Activated gamma-delta T cell treated with anti-CD3 and anti-CD28 coated beads, Interleukin-2, amount 50 U/mL, for 16 hours (primary cell): ENCODE measurements around the gene SIPA1L3.
"Not testable (repeated sequence)": the region's sequence is repeated elsewhere in the genome, so short reads cannot be mapped to it uniquely, and the experiment has no call there.

ENCODE experiments used
- DNase-seq: peaks from one replicate; pipeline ENCODE4 v3.0.0-alpha.2; 2020; ENCODE audit warnings: low read depth

The SIPA1L3 gene

DNA sequence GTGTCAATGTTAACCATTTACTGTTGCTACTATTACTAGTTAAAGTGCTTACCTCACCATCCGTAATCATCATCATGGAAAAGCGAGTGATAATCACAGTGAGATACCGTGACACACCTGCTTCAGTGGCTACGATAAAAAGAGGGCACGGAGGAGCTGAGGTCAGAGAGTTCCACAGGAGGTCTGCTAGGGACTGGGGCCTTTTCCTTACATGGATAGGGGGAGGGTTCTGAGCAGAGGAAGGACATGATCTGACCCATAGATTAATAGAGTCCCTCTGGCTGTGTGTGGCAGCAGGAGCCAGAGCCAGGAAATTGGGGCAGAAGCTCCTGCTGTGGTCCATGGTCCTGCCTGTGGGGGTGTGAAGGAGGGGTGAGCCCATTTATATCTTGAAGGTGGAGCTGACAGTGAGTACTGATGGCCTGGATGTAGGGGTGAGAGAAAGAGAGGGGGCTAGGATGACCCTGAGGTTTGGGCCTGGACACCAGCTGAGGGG lies 136.7 kb downstream of the SIPA1L3 start:
- DNase-seq: no peak

DNA sequence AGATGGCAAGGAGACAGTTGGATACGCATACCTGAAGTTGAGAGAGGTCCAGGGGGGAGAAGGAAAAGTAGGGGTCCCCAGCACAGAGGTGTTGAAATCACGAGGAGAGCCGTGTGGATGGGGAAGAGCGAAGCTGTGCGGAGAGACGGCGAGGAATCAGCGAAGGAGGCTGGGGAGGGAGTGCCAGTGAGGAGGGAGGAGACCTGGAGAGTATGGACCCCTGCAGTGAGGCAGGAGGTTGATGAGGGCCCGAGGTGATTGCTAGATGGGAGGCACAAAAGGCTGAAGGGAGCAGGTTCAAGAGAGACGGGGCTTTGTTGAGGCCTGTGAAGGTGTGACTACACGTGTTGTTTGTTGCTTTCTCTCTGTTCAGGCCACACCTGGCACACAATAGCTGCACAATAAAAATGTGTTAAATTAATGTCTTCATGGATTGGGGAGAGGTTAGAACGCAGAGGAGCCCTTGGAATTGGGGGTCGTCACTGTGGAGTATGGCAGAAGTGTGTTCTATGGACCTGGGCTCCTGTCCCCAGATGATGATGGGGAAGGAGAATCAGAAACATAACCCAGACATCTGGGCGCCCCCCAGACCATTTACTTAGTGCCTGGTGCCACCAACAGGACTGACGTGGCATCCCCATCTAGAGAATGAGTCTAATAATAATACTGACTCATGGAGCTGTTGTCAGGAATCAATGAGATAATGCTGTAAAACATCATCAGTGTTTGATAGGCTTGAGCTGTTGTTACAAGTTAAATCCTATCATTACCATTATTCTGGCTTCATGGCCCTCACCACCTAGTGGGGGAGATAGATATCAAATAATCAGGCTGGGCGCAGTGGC lies 137.5 kb downstream of the SIPA1L3 start:
- DNase-seq: no peak

DNA sequence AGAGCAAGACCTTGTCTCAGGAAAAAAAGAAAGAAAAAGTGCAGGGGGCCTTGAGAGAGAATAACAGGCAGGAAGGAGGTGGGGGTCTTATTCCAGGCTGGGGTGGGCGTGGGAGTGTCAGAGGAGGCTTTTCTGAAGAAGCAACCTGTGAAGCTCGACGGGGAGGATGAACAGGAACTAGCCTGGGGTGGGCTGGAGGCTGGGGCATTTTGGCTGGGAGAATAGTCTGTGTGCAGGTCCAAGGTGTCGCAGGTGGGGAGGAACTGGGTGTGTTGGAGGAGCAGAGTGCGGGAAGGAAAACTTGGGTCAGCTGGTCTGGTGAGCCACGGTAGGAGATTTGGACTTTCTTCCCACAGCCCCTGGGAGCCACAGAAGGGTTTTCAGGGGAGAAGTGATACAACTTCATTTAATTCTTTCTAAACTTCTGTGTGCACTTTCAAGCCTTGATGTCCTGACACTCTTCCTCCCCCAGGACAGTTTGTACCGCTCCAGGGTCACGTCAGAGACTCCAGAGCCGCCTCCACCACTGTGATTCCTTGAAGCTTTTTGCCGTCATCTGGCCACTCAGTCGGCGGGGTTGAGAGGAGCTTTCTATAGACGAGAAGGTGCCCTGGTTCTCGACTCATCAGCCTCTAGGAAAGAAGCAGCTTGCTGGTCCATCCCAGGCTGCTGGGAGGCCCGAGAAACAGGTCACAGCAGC lies 138.7 kb downstream of the SIPA1L3 start:
- no peak for DNase-seq

DNA sequence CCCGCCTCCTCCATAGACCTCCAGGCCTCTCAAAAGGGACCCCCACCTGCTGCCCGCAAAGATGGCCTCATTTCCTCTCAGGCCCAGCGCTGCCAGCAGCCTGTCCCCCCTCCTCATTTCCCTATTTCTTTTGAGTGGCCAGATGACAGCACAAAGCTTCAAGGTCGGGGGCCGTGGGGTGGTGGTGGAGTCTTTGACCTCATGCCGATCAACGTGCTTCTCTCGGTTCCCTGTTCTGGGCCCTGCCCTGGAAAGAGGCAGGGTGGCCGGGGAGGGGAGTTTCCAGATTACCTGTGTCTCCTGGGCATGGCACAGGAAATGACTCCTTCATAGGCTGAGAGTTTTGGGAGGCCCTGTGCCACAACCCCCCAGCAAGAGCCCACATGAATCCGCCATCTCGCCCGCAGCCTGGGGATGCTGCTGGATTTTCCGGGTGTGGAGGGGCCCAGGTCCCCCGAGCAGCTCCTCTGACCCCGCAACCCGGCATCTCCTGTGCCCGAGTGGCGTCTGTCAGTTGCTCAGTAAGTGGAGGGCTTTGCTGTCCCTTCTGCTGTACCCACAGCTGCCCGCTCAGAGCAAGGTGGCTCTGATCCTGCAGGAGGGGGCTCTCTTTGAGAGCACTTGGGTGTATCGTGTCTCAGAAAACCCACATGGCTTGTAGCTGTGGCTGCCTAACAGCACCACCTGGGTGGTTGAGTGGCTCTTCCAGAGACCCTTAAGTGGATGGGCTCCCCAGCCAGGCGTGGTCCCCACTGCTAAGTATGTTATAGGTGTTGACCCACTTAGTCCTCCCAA lies 139.4 kb downstream of the SIPA1L3 start:
- DNase-seq: no peak

DNA sequence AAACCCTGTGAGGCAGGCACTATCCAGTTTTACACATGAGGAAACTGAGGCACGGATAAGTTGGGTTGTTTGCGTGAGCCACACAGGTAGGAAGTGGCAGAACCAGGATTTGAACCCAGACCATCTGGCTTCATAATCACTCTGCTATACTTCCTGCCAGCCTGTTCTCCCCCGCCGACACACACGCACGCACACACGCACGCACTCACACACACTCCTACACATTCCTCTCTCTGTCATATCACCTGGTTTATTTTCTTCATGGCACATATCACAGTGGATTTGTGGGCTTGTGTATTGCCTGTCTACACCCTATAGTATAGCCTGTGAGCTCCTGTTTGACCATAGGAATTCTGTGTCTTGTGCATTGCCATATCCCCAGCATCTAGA lies 140.0 kb downstream of the SIPA1L3 start:
- no peak for DNase-seq

DNA sequence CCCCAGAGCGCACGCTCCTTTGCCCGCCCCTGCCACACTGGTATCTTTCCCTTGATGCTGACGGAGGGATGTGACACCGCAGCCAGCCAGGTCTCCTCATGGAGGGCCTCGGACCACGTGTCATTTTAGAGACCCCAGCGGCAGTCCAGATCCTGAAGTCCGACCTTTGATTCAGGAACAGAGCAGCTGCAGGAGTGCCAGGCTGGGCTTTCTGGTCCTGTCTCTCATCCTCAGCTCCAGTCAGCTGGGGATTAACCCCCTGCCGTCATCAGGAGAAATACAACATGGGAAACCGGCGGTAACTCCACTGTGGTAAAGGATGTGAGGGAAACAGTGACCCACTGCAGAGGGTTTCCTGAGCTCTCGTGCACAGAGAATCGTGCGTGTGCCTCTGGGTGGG lies 140.6 kb downstream of the SIPA1L3 start:
- no peak for DNase-seq

DNA sequence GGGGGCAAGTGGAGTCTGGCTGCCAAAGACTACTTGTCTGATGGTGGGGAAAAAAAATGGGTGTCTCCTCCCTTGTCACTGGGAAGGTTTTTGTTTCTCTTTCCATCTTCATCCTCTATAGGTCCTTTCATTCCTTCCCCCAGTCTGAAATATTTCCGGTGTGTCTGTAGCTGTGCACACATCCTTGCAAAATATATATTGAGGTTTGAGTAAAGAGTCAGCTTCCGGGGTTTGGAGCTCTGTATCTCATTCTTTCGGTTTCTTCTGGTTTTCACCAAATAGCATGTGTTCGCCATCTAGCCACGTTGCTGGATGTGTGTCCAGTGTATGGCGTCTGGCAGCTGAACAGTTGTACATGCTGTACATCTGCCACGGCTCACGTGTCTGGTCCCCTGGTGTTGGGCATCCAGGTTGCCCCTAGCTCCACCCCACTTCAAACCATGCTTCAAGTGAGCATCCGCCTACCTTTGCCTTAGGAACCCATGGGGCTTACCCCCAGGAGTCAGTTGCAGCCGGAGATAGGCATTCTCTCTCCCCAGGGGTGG lies 142.2 kb downstream of the SIPA1L3 start:
- peak; percentile 33 for DNase-seq

DNA sequence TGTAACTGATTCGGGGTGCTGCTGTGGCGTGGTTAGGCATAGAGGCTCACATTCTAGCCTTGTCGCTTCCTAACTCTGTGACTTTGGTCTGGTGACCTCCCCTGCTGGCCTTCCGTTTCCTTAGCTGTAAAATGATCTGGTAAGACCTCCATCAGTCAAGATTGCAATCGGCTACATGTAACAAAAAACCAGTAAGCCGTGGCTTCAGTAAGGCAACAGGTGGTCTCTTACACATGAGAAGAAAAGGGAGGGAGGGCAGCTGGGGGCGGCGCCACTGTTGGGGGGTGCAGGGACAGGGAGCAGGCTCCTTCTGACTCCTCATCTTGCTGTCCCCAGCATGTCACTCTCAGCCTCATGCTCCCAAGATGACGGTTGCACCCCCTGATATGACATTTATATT lies 148.0 kb downstream of the SIPA1L3 start:
- DNase-seq: no peak

DNA sequence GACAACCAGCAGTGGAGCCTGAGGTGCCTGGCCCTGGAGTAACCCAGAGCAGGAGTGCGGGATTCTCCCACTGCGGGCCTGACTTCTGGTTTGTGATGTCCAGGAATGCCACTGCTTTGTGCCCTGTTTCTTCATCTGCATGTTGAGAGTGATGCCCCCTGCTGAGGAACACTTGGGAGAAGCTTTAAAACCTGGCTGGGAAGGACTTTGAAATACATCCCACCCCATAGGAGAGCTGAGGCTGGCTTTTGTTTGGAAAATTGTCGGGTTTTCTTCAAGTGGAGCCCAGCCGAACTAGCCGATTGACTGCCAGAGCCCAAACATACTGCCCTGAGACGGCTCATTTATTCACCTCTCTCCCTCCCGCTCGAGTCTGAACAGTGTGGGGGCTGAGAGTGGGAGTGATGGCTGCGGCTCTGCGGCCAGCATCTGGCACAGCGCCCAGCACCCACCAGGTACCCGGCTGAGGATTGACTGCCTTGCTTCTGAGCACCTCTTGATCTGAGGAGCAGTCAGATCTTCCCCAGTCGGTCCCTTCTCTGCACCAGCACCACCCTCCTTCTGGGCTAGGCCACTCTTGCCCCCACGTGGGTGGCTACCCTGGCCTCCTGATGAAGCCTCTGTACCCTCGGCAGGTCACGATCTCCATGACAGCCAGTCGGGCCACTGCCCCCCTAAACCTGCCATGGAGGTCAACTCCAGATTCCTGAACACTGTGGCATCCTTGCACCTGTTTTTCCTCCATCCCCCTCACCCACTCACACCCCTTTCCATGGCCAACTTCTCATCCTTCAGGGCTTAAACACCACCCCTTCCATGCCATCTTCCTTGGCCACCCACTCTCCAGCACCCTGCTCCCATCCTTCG lies 148.9 kb downstream of the SIPA1L3 start:
- no peak for DNase-seq

DNA sequence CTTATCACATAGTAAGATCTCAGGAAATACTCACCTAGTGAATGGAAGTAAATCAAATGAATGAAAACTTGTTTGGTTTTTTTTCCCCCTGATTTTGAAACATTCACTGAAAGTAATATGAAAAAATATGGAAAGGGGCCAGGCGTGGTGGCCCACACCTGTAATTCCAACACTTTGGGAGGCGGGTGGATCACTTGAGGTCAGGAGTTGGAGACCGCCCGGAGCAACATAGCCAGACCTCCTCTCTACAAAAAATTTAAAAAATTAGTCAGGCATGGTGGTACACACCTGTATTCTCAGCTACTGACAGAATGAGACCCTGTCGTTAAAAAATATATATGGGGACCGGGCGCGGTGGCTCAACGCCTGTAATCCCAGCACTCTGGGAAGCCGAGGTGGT lies 149.6 kb downstream of the SIPA1L3 start:
- no peak for DNase-seq

DNA sequence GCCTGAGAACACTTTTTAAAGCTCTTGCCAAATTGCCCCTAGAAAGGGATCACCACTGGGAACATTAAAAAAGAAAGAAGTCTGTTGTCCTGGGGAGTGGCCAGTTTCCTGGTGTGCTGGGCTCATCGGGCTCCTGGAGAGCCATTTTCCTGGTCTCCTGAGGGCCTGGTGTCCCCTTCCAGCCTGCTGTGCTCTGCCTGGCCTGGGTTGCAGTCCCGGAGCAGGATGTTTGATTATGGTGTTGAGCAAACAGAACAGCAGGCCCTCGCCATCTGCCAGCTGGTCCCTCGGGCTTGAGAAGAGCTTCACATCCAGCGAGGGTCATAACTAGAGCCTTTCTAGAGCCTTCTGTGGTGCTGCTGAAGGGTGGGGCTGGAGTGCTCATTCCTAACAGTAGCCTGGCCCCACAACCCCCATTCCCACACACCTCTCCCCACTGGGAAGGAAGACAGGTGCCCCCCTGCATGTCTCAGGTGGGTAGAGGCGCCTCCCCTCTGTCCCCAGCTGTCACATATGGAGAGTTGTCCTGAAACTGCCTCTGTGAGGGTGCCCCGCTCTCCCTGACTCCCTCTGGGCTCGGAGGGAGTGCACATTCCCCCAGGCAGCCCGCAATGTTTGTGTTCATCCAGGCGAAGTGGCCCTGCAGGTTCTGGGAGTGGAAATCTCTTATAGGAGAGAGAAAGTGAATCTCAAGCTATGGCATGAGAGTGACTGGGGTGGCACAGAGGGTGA lies 151.1 kb downstream of the SIPA1L3 start:
- no peak for DNase-seq

DNA sequence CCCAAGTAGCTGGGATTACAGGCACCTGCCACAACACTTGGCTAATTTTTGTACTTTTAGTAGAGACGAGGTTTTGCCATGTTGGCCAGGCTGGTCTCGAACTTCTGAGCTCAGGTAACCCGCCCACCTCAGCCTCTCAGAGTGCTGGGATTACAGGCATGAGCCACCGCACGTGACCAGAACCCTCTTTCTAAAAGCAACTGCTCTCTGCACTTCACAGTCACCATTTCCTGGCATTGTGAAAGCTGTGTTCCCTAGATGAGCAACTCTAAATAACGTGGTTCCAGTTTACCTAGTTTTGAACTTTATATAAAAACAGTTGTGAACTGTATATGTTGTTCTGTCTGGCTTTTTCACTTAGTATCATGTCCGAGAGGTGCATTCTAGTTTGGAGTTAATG lies 152.9 kb downstream of the SIPA1L3 start:
- no peak for DNase-seq

DNA sequence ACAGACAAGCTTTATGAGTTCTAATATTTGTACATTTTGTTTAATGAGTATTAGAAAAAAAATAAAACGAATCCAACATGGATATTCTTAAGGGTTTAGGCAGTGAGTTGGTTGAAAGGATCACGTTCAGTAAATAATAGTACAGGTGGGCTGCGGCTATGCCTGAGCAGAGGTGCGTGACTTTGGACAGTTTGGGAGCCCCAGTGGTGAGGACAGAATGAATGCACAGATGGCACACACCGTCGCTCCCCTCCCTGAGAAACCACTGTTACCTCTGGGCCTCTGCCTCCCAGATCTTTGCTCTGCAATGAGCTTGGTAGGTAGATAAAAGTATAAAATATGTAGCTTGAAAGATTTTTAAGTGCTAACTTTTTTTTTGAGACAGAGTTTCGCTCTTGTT lies 153.3 kb downstream of the SIPA1L3 start:
- no peak for DNase-seq

DNA sequence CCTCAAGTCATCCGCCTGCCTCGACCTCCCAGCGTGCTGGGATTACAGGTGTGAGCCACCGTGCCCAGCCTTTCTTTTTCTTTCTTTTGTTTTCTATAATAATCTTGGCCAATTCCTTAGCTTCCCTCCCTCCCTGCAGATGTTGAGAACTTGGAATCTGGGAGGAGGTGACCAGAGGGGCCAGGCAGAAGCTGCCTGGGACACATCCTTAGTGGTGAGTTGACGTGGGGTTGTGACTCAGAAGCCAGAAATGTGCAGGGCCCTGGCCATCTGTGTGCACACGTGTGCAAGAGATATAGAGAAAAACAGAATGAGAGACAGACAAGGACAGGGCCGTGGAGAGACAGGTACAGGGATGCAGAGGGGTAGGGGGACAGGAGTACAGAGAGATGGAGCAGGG lies 154.3 kb downstream of the SIPA1L3 start:
- DNase-seq: no peak

DNA sequence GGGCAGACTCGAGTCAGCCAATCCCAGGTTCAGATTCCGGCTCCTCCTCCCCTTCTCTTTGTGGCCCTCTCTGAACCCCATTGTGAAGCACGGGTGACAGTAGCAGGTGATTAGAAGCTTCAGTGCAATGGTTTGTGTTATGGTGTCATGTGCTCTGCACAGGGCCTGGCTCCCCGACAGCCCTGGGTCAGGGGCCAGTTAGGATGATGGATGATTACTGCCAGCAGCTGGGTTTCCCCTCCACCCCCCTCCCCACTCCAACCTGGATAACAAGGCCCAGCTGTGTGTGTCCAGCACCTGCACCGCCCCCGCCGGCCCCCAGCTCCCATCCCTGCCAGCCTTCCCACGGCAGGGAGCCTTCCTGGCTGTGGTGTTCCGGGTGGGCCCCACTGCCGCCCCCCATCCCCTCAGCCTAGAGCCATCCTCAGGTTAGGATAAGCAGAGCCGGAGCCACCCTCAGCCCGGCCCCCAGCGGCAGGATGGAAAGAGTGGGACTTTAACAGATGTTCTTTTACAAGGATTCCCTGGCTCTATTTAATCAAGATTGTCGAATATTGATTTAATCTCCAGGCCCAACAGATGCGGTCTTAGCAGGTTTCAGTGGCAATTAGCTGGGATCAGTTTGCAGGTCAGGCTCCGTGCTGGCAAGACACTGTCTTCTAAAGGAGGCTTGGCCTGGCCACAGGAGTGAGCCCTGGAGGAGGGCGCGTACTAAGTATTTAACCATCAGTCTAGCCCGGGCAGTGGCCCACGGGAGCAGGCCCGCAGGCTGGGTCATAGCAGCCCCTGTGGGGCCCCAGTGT lies 156.2 kb downstream of the SIPA1L3 start:
- DNase-seq: no peak

DNA sequence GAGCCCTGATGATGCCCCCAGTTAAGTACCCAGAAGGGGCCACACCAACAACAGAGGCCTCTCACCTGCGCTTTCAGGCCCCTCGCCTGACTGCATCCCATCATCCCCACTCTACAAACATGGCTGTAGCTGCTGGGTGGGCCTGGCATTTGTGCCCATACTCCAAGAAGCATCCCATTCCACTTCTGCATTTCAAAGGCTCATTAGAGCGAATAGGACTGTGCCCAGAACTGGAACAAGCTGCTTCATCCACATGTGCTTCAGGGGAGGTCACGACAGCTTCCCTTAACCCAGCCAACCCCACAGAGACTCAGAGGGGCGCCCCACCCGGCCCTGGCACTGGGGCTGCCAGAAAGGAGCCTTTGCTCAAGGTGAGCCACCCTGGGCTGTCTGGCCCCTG lies 156.9 kb downstream of the SIPA1L3 start:
- no peak for DNase-seq

DNA sequence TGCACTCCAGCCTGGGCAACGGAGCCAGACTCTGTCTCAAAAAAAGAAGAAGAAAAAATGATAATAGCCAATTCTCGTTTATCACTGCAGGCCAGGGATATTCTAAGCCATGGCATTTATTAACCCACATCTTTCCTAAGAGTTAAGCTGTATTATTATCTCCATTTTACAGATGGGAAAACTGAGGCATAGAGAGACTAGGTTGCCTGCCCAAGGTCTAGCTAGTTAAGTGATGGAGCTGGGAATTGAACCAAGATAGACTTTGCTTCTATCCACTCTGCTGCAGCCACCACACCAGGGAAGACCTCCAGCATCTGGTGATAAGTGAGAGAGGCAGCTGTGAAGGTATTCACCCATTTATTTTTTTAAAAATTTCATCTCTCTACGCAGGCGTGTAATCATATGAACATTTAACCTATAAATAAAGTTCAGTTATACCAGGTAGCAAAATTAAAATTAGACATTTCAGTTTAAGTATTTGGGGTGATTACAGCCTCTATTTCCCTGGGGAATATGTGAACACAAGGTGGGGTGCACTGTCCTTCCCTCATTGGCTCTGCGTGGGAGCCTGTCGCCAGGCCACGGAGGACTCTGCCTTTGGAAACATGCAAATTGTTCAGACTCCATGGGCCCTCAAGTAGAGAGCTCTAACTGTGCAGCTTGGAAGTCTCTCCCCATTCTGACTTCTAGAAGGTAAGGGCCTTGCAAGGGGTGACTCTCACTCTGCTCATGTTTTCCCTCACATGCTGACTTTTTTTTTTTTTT lies 157.8 kb downstream of the SIPA1L3 start:
- DNase-seq: no peak

DNA sequence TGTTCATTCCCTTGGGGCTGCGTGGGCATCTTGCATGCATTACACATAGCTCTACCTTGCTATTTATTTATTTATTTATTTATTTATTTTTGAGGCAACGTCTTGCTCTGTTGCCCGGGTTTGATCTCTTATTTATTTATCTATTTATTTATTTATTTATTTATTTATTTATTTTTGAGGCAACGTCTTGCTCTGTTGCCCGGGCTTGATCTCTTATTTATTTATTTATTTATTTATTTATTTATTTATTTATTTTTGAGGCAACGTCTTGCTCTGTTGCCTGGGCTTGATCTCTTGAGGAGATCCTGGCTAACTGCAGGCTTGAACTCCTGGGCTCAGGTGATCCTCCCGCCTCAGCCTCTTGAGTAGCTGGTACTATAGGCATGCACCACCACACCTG lies 158.8 kb downstream of the SIPA1L3 start:
- DNase-seq: not testable (repeated sequence)

DNA sequence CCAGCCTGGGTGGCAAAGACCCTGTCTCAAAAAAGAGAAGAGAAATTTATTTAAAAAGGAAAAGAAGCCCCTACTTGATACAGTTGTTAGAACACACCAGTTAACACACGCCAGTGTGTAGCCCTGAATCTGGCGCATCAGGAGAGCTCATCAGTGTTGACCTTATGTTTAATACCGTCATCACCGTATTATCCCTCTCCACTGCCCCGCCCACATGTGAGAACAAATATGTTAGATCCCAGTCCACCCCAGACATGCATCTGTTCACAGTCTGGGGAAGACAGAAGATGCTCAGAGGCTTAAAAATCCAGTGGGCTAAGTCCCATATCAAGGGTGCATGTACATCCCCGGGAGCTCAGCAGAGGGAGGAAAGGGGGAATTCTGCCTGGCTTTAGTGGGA lies 161.8 kb downstream of the SIPA1L3 start:
- DNase-seq: no peak
